ENCODE data around the gene KL. TPM values are rescaled to one million over a fixed set of nuclear protein-coding genes. Genes with fewer than 3 reads are reported as not detected.
A peak's percentile ranks its signal among the peaks of the same experiment; 100 is the strongest.

Gene KL
- total RNA-seq, 4 donors from 2014 or later: 0.34 to 2.8 (median 1.8) TPM

DNA sequence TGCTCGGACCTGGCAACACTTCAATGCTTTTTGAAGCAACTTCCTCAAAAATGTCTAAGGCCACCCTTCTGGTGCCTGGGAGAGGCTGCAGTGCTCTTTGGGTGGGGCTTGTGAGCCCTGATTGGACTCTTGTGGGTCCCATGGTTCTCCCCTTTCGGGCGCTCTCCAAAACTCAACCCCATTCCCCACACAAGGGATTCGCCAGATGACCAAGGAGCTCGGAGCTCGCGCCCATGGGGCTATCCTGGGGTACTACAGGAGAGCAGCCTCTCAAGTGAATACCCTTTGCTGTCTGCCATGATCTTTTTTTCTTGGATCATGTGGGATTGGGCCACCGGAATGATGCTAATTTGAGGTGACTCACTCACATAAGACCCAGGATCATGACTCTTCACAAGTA lies 29.7 kb upstream of the KL start:
- intact Hi-C loops (cut with DNase I; ENCODE audit: low total_unique reads): no loop called here
- 89 to 90% methylated on average over 8 of the region's 8 CpGs for WGBS, 2 donors
- peak in 1 of 2 donors; percentile 60 for DNase-seq (ENCODE audit: low spot score in 2 of 2)
- no peak overlapping the region for H3K4me3 ChIP-seq (ENCODE audit: low read depth, poor library complexity, severe bottlenecking)
- TF ChIP-seq POLR2A (IDR thresholded peaks at IDR 0.05): no peak
- TF ChIP-seq, protein P1, sequence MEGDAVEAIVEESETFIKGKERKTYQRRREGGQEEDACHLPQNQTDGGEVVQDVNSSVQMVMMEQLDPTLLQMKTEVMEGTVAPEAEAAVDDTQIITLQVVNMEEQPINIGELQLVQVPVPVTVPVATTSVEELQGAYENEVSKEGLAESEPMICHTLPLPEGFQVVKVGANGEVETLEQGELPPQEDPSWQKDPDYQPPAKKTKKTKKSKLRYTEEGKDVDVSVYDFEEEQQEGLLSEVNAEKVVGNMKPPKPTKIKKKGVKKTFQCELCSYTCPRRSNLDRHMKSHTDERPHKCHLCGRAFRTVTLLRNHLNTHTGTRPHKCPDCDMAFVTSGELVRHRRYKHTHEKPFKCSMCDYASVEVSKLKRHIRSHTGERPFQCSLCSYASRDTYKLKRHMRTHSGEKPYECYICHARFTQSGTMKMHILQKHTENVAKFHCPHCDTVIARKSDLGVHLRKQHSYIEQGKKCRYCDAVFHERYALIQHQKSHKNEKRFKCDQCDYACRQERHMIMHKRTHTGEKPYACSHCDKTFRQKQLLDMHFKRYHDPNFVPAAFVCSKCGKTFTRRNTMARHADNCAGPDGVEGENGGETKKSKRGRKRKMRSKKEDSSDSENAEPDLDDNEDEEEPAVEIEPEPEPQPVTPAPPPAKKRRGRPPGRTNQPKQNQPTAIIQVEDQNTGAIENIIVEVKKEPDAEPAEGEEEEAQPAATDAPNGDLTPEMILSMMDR (IDR thresholded peaks at IDR 0.05): no peak

DNA sequence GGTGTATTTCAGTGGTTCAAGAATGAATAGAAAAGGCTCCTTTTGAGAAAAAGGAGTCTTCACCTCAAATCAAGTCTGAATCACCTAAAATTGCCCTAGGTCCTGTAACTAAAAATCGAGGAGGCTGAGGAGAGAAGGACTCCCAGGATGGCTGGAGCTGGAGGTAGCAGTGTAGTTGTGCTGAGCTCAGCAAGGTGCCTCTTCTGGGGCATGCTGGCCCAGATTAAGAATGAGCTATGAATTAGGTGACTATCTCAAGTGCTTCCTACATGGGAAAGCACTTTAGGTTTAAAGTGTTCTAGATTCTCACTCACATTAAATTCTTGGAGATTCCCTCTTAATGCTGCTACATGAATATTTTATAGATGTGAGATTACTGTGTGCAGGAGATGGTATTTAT lies 28.8 kb upstream of the KL start:
- TF ChIP-seq POLR2A (IDR thresholded peaks at IDR 0.05): no peak
- TF ChIP-seq, protein P1 (IDR thresholded peaks at IDR 0.05): no peak
- no peak overlapping the region for H3K4me3 ChIP-seq (ENCODE audit: low read depth, poor library complexity, severe bottlenecking)
- WGBS, 2 donors: 70 to 90% methylated on average over 1 of the region's 1 CpG
- peak in 1 of 2 donors; percentile 28 for DNase-seq (ENCODE audit: low spot score in 2 of 2)
- intact Hi-C loops (cut with DNase I; ENCODE audit: low total_unique reads): no loop called here

DNA sequence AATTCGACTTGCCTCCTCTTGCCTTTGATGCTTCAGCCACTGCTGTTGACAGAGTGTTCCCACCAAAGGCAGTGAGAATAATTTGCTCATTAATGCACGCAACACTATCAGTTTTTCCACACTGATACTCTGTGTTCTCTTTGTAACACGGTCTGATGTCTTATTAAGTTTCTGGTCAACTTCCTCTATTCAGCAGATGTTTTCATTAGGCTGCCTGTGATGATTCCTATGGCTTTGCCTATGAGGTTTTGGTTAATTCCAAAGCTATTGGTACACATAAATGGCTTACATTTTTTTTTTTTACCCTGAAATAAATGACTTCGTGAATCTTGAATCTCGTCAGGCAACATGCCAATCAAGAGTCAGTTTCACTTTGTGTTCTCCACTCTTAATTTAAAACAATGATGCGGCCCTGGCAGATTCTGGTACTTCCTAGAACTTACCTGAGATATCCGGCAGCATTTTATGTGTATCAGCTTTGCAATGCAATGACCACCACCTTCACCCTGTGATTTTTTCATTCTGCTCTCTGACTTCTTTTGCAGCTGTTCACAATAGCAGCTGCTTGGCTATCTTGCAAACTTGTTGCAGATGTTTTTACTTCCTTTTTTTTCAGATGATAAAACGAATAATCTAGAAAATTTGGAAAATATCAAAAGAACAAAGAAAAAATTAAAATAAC lies 27.5 kb upstream of the KL start:
- 24 to 31% methylated on average over 8 of the region's 8 CpGs for WGBS, 2 donors
- TF ChIP-seq, protein P1 (IDR thresholded peaks at IDR 0.05): no peak
- intact Hi-C loops (cut with DNase I; ENCODE audit: low total_unique reads): no loop called here
- no peak overlapping the region for H3K4me3 ChIP-seq (ENCODE audit: low read depth, poor library complexity, severe bottlenecking)
- DNase-seq (ENCODE audit: low spot score in 2 of 2): no peak

DNA sequence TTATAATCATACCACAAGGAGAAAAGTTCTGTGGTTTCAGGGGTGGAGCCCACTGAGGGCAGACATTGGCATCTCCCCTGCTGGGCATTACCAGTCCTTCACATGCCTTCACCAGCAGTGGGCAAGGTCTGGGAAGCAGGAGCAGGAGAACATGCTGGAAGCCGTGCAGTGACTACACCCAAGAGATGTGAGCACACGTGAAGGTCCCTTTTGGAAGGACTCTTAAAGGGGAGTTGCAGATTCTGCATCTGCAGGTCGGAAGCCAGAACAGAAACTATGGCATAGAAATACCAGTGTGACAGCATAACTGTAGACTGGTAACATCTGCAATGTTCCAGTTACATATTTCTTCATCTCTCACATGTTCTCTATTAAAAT lies 26.9 kb upstream of the KL start:
- H3K4me3 ChIP-seq (ENCODE audit: low read depth, poor library complexity, severe bottlenecking): no peak overlapping the region
- 28 to 29% methylated on average over 3 of the region's 3 CpGs for WGBS, 2 donors
- intact Hi-C loops (cut with DNase I; ENCODE audit: low total_unique reads): no loop called here
- TF ChIP-seq, protein P1 (IDR thresholded peaks at IDR 0.05): no peak
- no peak for TF ChIP-seq POLR2A (IDR thresholded peaks at IDR 0.05)
- no peak for DNase-seq (ENCODE audit: low spot score in 2 of 2)

DNA sequence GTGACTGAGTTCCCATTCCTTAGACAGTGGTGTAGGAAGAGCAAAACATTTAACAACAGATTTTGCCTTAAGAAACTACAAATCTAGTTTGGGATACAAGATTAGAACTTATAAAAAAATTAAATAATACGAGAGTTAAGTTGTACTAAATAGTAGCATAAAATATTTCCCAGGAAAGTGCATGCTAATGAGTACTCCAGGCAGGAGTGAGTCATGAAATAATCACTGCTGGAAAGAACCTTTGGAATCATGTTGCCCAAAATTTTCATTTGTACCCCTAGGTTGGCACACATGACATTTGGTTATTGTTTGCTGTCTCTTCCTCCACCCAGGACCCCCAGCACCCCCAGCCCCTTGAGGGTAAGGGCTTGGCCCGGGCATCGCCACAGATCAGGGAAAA lies 26.3 kb upstream of the KL start:
- WGBS, 2 donors: 63 to 70% methylated on average over 3 of the region's 3 CpGs
- TF ChIP-seq, protein P1 (IDR thresholded peaks at IDR 0.05): no peak
- no peak for TF ChIP-seq POLR2A (IDR thresholded peaks at IDR 0.05)
- no peak for DNase-seq (ENCODE audit: low spot score in 2 of 2)
- no peak overlapping the region for H3K4me3 ChIP-seq (ENCODE audit: low read depth, poor library complexity, severe bottlenecking)
- intact Hi-C loops (cut with DNase I; ENCODE audit: low total_unique reads): no loop called here

DNA sequence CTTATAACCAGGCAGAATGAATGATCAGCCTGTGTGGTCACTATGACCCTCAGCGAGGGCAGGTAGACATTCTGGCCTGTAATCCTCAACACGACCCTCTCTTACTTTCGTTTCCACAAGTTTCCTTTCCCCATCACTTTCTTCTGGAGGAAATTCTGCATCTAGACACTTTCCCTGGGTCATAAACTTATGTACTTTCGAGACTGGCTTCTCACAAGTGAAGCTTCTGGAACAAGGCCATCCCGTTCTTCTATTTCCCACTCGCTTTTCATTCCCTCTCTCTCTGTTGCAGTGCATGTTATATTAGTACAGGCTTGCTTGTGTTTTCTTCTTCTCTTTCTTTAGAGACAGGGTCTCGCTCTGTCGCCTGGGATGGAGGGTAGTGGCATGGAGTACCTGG lies 23.1 kb upstream of the KL start:
- whole genome bisulfite sequencing, 2 donors: 73 to 92% methylated on average over 8 of the region's 8 CpGs
- TF ChIP-seq POLR2A (IDR thresholded peaks at IDR 0.05): no peak
- TF ChIP-seq, protein P1 (IDR thresholded peaks at IDR 0.05): no peak
- DNase-seq (ENCODE audit: low spot score in 2 of 2): no peak
- intact Hi-C loops (cut with DNase I; ENCODE audit: low total_unique reads): no loop called here
- no peak overlapping the region for H3K4me3 ChIP-seq (ENCODE audit: low read depth, poor library complexity, severe bottlenecking)
